IMR-90 (cell line): ENCODE data around the gene AGPAT1.

Experiments used
- CTCF ChIP-seq: conservative IDR thresholded peaks from 2 replicates; pipeline ENCODE4 v1.5.1; 2012; ENCODE audit warnings: mild to moderate bottlenecking, low read depth, low read length, improper control_type of control experiment
- TF ChIP-seq, protein P1 (sequence below): fragments of 150-350 bp; IDR thresholded peaks from 2 replicates; pipeline ENCODE4 v1.6.1; 2017; ENCODE audit warnings: mild to moderate bottlenecking, antibody characterized with exemption, low read length, low read depth

GRCh38 chr6:32210191-32210601 is 34.3 kb upstream of the AGPAT1 start:
- no peak for TF ChIP-seq CTCF
- TF ChIP-seq, protein P1, sequence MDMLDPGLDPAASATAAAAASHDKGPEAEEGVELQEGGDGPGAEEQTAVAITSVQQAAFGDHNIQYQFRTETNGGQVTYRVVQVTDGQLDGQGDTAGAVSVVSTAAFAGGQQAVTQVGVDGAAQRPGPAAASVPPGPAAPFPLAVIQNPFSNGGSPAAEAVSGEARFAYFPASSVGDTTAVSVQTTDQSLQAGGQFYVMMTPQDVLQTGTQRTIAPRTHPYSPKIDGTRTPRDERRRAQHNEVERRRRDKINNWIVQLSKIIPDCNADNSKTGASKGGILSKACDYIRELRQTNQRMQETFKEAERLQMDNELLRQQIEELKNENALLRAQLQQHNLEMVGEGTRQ: no peak
